ENCODE results near the gene ZC3H13.

The ZC3H13 gene

GRCh38 chr13:46025157-46025556 is 27.4 kb downstream of the ZC3H13 start:
- TF ChIP-seq, protein P1, sequence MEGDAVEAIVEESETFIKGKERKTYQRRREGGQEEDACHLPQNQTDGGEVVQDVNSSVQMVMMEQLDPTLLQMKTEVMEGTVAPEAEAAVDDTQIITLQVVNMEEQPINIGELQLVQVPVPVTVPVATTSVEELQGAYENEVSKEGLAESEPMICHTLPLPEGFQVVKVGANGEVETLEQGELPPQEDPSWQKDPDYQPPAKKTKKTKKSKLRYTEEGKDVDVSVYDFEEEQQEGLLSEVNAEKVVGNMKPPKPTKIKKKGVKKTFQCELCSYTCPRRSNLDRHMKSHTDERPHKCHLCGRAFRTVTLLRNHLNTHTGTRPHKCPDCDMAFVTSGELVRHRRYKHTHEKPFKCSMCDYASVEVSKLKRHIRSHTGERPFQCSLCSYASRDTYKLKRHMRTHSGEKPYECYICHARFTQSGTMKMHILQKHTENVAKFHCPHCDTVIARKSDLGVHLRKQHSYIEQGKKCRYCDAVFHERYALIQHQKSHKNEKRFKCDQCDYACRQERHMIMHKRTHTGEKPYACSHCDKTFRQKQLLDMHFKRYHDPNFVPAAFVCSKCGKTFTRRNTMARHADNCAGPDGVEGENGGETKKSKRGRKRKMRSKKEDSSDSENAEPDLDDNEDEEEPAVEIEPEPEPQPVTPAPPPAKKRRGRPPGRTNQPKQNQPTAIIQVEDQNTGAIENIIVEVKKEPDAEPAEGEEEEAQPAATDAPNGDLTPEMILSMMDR (IDR thresholded peaks at IDR 0.05; ENCODE audit: extremely low read depth, insufficient read depth, missing control alignments), result no peak
- no peak for DNase-seq (ENCODE audit: low spot score)
- in situ Hi-C loops (cut with MboI; ENCODE audit: low pct_unique_long_range_greater_than_20kb, low sequenced_read_pairs, unreplicated experiment), result no loop called here

- TF ChIP-seq, protein P1 (IDR thresholded peaks at IDR 0.05; ENCODE audit: extremely low read depth, insufficient read depth, missing control alignments), result no peak
- in situ Hi-C loops (cut with MboI; ENCODE audit: low pct_unique_long_range_greater_than_20kb, low sequenced_read_pairs, unreplicated experiment), result no loop called here
- DNase-seq (ENCODE audit: low spot score), result no peak
Measured at GRCh38 chr13:46022481-46022880, 30.1 kb downstream of the ZC3H13 start.

DNA sequence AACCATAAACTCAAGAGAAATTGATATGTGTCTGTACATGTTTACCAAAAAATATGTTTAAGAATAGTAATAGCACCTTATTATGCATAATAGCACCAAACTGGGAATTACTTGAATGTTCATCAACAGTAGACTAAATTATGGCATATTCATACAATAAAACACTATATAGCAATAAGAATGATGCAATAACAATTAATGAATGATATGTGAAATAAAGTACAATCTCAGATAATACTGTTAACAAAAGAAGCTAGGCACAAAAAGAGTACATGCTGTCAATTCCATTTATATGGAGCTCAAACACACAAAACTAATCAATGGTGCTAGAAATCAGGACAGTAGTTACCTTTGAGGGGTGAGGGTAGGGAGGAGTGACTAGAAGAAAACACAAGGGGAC is 36.3 kb downstream of the ZC3H13 start:
- no peak for DNase-seq (ENCODE audit: low spot score)
- TF ChIP-seq, protein P1 (IDR thresholded peaks at IDR 0.05; ENCODE audit: extremely low read depth, insufficient read depth, missing control alignments), result no peak
- in situ Hi-C loops (cut with MboI; ENCODE audit: low pct_unique_long_range_greater_than_20kb, low sequenced_read_pairs, unreplicated experiment), result no loop called here

GRCh38 chr13:46015366-46015765 is 37.2 kb downstream of the ZC3H13 start:
- TF ChIP-seq, protein P1 (IDR thresholded peaks at IDR 0.05; ENCODE audit: extremely low read depth, insufficient read depth, missing control alignments), result no peak
- in situ Hi-C loops (cut with MboI; ENCODE audit: low pct_unique_long_range_greater_than_20kb, low sequenced_read_pairs, unreplicated experiment), result no loop called here

DNA sequence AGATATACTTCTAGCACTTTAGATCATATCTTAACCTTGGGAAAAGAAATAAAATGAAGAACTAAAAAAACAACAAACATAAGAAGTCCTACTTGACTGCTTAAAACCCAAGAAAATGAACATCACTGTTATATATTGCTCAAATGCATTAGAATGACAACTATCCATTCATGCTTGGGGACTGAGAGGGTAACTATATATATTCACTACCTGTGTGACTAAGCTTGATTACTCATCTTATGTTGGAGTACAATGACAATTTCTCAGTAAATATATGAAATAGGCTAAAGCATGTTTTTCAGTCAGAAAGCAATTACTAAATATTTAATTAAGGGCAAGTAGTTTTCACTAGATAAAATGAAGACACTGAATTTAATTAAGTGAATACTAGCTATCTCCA is 40.1 kb downstream of the ZC3H13 start:
- no peak for DNase-seq (ENCODE audit: low spot score)
- TF ChIP-seq, protein P1 (IDR thresholded peaks at IDR 0.05; ENCODE audit: extremely low read depth, insufficient read depth, missing control alignments), result no peak
- in situ Hi-C loops (cut with MboI; ENCODE audit: low pct_unique_long_range_greater_than_20kb, low sequenced_read_pairs, unreplicated experiment), result no loop called here

More at GRCh38 chr13:46015366-46015765, 37.2 kb downstream of the ZC3H13 start:
- DNase-seq (ENCODE audit: low spot score), result no peak

GRCh38 chr13:46010148-46010547 is 42.4 kb downstream of the ZC3H13 start:
- no peak for DNase-seq (ENCODE audit: low spot score)
- in situ Hi-C loops (cut with MboI; ENCODE audit: low pct_unique_long_range_greater_than_20kb, low sequenced_read_pairs, unreplicated experiment), result no loop called here
- TF ChIP-seq, protein P1 (IDR thresholded peaks at IDR 0.05; ENCODE audit: extremely low read depth, insufficient read depth, missing control alignments), result peak; percentile 14

GRCh38 chr13:46008631-46009030 is 43.9 kb downstream of the ZC3H13 start:
- TF ChIP-seq, protein P1 (IDR thresholded peaks at IDR 0.05; ENCODE audit: extremely low read depth, insufficient read depth, missing control alignments), result no peak
- DNase-seq (ENCODE audit: low spot score), result no peak
- in situ Hi-C loops (cut with MboI; ENCODE audit: low pct_unique_long_range_greater_than_20kb, low sequenced_read_pairs, unreplicated experiment), result no loop called here
